GM21381 (cell line): Measurements from ENCODE around the gene PPP1R13B.

ENCODE experiments used
- ATAC-seq: cut with Tn5 transposase; IDR thresholded peaks from one replicate; pipeline ENCODE4 v1.9.1; 2021; ENCODE audit warnings: mild to moderate bottlenecking, moderate library complexity; ENCODE audit not compliant: unreplicated experiment

The PPP1R13B gene

GRCh38 chr14:103836976-103837725 lies 10.2 kb downstream of the PPP1R13B start:
- no peak for ATAC-seq

GRCh38 chr14:103834956-103835355 lies 12.4 kb downstream of the PPP1R13B start:
- ATAC-seq = no peak

DNA sequence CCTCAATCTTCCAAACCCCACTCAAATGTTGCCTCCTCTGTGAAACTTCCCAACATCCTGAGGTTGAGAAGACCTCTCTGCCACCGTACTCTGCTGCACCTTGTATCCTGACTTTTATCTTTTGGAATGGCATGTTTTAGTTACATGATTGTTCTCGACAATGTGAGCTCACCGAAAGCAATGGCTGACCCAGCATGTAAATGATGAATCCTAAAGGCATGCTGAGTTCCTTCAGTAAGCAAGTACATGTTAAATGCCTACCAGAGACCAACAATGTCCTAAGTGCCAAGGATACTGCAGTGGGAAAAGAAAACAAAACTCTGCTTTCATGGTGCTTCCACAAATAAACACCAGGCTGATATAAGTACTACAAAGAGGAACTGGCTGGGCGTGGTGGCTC lies 13.7 kb downstream of the PPP1R13B start:
- ATAC-seq = no peak

DNA sequence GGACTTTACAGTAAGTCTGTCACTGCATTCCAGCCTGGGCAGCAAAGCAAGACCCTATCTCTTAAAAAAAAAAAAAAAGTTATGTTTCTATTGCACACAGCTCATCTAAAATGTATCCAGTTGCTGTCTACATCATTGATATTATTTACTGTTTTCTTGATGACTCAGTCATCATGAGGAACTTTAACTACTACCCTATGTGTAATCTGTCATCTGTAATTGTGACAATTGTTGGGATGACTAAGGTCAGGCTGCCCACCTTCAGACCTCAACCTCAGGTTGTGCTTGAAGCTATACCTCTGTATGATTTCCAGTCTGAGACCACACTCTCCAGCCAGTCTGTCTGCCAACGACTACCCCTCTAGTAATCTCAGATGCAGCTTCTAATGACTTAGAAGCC lies 15.3 kb downstream of the PPP1R13B start:
- no peak for ATAC-seq

DNA sequence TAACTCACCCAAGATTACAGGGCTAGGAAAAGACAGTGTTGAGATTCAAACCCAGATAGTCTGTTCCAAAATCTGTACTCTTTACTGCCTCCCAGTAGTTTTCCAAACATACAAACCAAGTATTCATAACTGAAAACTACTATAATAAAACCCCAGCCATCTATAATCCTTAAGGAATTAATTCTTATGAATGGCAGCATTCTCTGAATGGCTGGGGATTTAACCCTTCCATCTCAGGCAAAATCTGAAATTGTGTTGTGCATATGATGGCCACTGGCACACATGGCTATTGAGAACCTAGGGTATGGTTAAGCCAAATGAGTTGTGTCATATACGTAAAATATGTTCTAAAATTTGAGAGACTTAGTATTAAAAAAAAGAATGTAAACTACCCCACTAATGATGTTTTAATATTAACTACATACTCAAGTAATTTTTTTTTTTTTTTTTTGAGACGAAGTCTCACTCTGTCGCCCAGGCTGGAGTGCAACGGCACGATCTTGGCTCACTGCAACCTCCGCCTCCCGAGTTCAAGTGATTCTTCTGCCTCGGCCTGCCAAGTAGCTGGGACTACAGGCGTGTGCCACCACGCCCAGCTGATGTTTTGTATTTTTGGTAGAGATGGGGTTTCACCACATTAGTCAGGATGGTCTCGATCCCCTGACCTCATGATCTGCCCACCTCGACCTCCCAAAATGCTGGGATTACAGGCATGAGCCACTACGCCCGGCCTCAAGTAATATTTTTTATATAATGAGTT lies 16.7 kb downstream of the PPP1R13B start:
- ATAC-seq = no peak

GRCh38 chr14:103828315-103828967 lies 18.9 kb downstream of the PPP1R13B start:
- ATAC-seq = no peak

DNA sequence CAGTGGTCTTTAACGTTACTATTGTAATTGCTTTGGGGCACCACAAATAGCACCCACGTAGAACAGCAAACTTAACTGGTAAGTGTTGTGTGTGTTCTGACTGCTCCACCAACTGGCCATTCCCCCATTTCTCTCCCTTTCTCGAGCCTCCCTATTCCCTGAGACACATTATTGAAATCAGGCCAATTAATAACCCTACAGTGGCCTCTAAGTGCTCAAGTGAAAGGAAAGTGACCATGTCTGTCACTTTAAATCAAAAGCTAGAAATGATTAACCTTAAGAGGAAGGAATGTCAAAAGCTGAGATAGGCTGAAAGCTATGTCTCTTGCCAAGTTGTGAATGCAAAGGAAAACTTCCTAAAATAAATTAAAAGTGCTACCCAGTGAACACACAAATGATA lies 22.3 kb downstream of the PPP1R13B start:
- ATAC-seq = no peak

DNA sequence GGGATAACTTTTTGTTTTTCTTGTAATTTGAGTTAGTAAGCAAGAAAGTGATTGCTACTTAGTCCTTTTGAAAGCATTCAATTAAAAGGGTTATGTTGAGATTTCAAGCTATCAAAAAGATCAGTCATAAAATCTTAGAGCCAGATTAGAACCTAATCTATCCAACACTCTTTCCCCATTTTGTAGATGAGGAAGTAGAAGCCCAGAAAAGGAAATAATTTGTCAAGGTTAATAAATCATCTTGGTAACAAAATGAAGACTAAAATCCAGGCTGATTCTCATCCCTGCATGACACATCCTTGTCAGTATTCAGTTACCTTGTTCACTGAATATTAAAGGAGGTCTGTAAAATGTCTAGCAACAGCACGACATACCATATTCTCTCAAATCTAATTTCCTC lies 26.5 kb downstream of the PPP1R13B start:
- no peak for ATAC-seq

DNA sequence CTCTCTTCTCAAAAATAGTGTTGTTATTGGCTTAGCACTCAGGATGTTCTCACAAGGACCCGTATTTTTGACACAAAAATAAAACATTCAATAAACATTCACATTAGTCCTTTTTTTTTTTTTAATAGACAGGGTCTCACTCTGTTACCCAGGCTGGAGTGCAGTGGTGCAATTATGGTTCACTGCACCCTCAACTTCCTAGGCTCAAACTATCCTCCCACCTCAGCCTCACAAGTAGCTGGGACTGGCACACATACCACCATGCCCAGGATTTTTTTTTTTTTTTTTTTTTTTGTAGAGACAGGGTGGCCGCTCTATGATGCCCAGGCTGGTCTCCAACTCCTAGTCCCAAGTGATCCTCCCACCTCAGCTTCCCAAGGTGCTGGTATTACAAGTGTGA lies 27.0 kb downstream of the PPP1R13B start:
- no peak for ATAC-seq

GRCh38 chr14:103819503-103820307 lies 27.7 kb downstream of the PPP1R13B start:
- no peak for ATAC-seq

DNA sequence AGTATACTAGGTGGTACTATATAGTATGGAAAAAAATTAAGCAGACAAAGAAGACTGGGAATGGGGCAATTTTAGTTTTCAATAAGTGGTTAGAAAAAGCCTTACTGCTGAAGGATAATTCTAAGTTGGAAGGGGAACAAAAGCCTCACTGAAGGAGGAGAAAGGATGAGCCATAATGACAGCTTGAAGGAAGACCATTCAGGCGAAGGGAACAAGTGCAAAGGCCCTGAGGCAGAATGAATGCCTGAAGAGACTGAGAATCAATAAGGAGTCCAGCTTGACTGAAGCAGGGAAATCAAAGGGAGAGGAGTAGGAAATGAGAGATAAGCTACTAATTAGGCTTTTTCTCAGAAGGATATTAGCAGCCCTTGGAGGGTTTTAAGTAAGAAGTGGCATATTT lies 28.5 kb downstream of the PPP1R13B start:
- no peak for ATAC-seq

GRCh38 chr14:103818422-103818821 lies 29.0 kb downstream of the PPP1R13B start:
- no peak for ATAC-seq

GRCh38 chr14:103817595-103817994 lies 29.8 kb downstream of the PPP1R13B start:
- no peak for ATAC-seq

DNA sequence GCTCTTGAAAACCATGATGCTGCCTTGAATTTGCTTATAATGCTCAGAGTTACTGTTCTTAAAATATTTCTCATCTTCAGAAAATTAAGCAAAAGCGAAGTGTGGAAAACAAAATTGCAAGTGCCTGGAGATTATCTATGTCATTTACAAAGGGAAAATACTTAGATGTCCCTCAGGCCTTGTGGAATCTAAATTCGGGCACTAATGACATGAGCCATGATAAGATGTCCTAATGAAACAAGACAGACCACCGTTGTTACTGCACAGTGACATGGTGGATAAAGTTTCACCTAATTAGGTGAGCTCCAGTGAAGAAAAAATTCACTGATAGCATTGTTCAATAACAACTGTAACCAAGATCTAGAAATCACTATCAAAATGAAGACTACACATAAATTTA lies 30.4 kb downstream of the PPP1R13B start:
- no peak for ATAC-seq

- ATAC-seq = no peak
Measured at GRCh38 chr14:103815253-103815652, 32.1 kb downstream of the PPP1R13B start.

DNA sequence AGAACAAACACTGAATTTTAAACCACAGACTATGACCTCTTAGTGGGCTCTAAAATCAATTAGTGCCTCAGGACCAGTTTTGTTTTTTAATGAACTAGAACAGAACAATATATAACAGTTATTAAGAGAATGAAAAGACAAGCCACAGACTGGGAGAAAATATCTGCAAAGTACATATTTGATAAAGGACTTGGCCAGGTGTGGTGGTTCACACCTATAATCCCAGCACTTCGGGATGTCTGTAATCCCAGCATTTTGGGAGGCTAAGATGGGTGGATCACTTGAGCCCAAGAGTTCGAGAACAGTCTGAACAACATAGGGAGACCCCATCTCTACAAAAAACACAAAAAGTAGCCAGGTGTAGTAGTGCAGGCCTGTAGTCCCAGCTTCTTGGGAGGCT lies 36.2 kb downstream of the PPP1R13B start:
- ATAC-seq = no peak

DNA sequence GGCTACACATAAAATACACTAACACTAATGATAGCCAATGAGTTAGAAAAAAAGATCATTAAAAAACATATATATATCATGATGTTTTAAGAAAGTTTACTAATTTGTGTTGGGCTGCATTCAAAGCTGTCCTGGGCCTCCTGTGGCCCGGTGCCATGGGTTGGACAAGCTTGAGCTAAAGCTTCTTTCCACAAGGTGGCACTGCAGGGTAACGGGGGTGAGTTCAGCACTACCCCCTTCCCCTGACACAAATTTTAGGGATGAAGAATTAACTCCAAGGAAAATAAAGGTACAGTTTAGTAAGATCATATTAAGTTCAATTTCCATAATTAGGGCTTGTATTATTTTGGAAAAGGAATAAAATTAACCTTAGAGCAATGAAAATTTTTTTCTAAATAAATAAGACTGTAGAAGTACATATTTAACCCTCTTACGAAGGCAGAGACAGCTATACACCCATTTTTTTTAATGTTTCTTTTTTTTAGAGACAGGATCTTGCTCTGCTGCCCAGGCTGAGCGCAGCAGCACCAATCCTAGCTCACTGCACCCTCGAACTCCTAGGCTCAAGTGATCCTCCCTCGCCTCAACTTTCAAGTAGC lies 38.9 kb downstream of the PPP1R13B start:
- no peak for ATAC-seq

- ATAC-seq = peak; percentile 66
Measured at GRCh38 chr14:103806805-103807204, 40.6 kb downstream of the PPP1R13B start.

GRCh38 chr14:103805708-103806107 lies 41.7 kb downstream of the PPP1R13B start:
- ATAC-seq = no peak

- ATAC-seq = no peak
Measured at GRCh38 chr14:103803661-103804060, 43.7 kb downstream of the PPP1R13B start.

GRCh38 chr14:103802356-103802755 lies 45.0 kb downstream of the PPP1R13B start:
- no peak for ATAC-seq
